ENCODE measurements around the gene TRAF2. TPM values are rescaled to one million over a fixed set of nuclear protein-coding genes. Genes with fewer than 3 reads are reported as not detected.

The TRAF2 gene
- total RNA-seq, 4 donors from 2014 or later: 2.9 to 7.7 (median 6.1) TPM

DNA sequence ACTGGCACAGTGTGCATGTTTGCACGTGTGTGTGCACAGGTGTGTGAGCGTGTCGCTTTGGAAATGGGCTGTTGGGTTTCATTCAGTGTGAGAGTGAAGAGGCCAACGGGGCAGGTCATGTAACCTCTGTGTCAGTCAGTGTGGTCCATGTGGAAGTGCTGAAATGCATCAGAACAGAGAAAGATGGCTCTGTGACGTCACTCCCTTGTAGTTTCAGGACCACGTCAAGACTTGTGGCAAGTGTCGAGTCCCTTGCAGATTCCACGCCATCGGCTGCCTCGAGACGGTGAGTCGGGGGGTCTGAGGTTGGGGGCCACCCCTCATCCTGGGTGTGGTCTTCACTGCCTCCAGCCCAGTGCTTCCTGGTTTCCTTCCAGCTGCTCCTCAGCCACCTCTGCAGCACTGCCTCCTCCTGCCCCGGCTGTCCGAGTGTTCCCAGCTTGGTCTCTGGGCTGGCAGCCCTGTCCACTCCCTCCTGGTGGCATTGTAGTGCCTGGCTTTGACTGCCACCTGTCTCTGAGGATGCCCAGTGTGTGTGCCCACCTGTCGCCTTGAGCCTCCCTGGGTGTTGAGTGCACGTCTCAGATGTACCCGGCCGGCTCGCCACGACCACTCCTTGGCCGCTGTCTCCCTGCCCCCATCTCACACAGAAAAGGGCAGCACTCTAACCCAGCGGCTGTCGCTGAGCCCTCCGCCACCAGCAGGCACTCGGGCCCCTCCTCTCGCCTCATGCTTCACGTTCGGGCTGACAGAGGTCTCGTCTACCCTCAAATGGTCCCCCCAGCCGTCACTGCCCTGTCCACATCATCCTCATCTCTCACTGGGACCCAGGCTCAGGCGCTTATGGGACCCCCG, 30.2 kb downstream of the TRAF2 start:
- TF ChIP-seq, protein P1, sequence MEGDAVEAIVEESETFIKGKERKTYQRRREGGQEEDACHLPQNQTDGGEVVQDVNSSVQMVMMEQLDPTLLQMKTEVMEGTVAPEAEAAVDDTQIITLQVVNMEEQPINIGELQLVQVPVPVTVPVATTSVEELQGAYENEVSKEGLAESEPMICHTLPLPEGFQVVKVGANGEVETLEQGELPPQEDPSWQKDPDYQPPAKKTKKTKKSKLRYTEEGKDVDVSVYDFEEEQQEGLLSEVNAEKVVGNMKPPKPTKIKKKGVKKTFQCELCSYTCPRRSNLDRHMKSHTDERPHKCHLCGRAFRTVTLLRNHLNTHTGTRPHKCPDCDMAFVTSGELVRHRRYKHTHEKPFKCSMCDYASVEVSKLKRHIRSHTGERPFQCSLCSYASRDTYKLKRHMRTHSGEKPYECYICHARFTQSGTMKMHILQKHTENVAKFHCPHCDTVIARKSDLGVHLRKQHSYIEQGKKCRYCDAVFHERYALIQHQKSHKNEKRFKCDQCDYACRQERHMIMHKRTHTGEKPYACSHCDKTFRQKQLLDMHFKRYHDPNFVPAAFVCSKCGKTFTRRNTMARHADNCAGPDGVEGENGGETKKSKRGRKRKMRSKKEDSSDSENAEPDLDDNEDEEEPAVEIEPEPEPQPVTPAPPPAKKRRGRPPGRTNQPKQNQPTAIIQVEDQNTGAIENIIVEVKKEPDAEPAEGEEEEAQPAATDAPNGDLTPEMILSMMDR (IDR thresholded peaks at IDR 0.05; ENCODE audit: low read depth): no peak

DNA sequence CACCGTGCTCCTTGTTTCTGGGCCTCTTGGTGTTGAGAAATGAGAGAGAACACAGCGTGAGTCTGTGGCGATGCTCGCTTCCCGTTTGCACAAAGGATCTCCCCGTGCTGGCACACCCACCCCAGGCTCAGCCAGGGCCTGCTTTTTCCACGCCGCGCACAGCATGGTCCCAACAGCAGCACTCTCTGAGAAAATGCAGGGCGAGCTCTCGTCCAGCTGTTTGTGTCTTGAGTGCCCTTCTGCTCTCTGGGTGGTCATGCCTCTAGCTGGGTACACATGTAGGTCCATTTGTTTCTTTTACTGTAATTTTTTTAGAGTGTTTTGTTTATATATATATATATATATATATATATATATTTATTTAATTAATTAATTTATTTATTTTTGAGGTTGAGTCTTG, 31.6 kb downstream of the TRAF2 start:
- TF ChIP-seq, protein P1 (IDR thresholded peaks at IDR 0.05; ENCODE audit: low read depth): no peak

DNA sequence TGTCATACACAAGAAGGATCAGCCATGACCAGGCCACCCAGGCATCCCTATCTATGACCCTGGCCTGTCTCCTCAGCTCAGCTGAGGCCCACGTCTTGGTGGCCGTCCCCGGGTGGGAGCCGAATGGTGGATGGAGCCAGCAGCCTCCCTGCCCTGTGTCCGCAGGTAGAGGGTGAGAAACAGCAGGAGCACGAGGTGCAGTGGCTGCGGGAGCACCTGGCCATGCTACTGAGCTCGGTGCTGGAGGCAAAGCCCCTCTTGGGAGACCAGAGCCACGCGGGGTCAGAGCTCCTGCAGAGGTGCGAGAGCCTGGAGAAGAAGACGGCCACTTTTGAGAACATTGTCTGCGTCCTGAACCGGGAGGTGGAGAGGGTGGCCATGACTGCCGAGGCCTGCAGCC, 33.8 kb downstream of the TRAF2 start:
- TF ChIP-seq, protein P1 (IDR thresholded peaks at IDR 0.05; ENCODE audit: low read depth): no peak

DNA sequence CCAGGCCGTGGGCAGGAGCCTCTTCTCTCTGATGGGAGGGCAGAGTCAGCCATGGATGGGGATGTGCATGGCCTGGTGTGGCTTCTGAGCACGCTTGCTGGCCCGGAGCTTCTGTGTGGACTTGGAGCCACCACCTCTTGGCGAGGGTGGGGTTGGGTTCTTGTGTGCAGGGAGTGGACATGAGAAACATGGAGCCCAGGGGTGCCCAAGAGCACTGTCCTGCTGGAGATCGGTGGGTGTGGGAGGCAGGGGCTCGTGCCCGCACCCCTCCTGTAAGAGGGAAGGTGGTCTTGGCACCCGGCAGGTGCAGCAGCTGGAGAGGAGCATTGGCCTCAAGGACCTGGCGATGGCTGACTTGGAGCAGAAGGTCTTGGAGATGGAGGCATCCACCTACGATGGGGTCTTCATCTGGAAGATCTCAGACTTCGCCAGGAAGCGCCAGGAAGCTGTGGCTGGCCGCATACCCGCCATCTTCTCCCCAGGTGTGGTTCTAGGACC, 34.5 kb downstream of the TRAF2 start:
- TF ChIP-seq, protein P1 (IDR thresholded peaks at IDR 0.05; ENCODE audit: low read depth): no peak

DNA sequence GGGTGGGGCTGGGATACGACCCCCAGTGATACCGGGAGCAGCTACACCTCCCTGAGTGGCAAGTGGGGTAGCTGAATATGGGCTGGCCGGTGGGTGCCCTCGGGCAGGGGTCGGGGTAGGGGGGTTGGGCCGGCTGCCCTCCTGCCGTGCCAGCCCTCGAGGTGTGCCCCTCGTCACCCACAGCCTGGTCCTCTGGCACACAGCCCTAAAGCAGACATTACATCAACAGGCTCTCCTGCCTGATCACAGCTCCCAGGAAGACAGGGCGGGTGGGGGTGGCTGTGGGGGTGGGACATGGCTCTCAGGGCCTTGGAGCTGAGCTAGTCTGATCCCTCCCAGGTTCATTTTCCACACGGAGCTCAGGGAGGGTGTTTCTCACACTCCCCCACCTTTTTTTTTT, 35.0 kb downstream of the TRAF2 start:
- TF ChIP-seq, protein P1 (IDR thresholded peaks at IDR 0.05; ENCODE audit: low read depth): no peak

DNA sequence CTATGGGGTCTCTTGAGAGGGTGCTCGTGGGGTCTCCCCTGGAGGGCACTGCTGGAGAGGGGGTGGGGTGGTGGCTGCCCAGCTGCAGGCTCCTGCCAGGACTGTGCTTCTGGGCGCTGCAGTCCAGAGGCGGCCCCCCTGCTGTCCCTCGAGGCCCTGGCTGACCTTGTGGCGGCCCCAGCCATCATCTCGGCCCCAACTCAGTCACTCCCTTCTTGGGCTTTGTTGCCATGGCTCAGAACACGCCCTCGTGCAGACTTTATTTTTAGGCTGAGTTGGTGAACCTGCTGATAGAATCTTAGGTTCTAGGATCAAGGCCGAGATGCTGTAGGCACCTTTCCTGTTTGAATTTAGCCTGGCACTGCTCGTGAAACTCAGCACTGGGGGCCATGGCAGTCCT, 35.4 kb downstream of the TRAF2 start:
- TF ChIP-seq, protein P1 (IDR thresholded peaks at IDR 0.05; ENCODE audit: low read depth): no peak

DNA sequence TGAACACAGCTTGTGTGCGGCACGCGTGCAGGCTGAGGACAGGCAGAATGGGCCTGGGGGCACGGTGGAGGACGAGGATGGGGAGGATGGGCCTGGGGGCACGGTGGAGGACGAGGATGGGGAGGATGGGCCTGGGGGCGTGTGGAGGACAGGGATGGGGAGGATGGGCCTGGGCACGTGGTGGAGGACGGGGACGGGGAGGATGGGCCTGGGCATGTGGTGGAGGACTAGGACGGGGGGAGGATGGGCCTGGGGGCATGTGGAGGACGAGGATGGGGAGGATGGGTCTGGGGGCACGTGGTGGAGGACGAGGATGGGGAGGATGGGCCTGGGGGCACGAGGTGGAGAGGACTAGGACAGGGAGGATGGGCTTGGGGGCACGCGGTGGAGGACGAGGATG, 36.2 kb downstream of the TRAF2 start:
- TF ChIP-seq, protein P1 (IDR thresholded peaks at IDR 0.05; ENCODE audit: low read depth): no peak
